GM19372 (cell line): ENCODE data around the gene SLC39A11.
"Not testable (repeated sequence)": the region's sequence is repeated elsewhere in the genome, so short reads cannot be mapped to it uniquely, and the experiment has no call there.

Experiments used
- ATAC-seq: cut with Tn5 transposase; IDR thresholded peaks from one replicate; pipeline ENCODE4 v1.9.1; 2021; ENCODE audit warnings: mild to moderate bottlenecking, low read depth, moderate library complexity; ENCODE audit not compliant: unreplicated experiment

Gene SLC39A11

DNA sequence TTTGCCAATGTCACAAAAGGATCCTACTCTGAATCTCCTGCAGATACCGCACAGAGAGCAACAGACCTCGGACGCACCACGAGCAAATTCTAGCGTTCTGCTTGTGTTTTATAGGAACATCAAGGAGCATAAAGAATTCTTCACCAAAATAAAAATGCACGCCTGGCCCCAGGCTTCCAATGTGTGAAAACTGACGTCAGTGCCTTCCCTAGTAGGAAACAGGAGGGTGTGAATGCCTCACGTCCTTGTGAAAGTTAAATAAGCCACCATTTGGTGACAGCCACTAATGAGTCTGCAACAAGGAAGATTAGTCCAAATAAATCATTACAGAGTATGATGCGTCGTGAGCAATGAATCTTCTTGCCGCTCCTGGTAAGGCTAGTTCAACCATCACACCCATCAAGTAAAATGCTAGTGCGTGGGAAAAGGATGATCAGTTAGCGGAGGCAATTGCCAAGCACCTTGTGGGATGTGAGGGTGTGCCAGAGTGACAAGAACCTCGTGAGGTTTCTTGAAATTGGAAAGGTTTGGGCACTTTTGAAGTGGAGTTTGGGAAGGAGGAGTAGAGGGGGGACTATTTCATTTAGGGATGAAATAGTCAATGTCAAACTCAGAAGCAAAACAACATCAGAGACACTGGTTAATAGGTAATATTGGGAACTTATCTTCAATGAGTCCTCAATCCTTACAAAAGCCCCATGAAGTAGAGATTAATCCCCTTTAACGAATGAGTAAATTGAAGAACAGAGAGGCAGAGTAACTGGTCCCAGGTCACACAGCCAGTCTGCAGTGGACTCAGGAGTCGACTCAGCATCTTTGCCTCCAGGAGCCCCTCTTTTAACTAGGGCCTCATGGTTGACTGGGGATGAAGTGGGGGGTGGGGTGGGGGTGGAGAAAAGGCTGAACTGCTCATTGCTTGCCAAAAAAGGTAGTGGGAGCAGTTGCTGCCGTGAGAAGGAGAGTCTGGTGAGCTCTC is 238.8 kb downstream of the SLC39A11 start:
- no peak for ATAC-seq

GRCh38 chr17:72852277-72852938 is 240.1 kb downstream of the SLC39A11 start:
- ATAC-seq, result no peak

DNA sequence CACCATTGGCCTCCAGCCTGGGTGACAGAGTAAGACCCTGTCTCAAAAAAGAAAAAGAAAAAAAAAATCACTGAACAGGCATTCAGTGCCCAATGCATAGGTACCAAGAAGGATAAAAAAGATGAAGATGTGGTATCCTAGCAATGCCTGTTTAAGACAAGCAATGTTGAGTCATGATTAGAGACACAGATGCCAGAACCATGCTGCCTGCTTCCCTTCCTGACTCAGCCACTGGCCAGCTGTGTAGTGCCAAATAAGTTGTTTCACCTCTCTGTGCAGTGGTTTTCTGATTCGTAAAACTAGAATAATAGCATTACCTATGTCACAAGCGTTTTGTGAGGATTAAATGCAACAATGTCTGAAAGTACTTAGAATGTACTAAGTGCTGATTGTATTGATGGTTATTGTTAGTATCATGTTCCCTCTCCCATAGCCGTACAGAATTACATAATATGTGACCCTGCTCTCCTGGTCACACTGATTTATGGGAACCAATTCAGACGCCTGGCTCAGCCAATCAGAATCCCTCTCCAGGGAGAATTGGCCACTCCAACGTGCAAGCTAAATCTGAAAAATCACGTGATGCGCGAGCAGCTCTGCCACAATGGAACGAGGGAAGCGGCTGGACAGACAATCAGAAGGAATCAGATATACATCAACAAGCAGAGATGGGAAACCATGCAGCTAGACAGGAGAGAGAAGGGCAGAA is 241.9 kb downstream of the SLC39A11 start:
- no peak for ATAC-seq

GRCh38 chr17:72846399-72846798 is 246.1 kb downstream of the SLC39A11 start:
- ATAC-seq, result no peak

DNA sequence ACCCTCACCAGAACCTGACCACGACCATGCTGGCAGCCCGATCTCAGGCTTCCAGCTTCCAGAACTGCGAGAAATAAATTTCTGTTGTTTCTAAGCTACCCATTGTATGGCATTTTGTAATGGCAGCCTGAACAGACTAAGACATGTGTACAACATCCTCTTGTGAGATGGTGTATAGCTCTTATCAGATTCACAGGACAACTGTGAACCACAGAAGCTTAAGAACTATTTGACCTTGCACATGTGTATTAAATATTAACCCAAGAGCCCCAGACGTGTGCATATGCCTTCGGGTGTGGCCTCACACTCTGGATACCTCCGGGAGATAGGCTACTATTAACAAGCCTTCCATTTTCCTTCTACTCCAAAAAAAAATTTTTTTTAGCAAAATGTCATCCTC is 248.9 kb downstream of the SLC39A11 start:
- ATAC-seq, result no peak

DNA sequence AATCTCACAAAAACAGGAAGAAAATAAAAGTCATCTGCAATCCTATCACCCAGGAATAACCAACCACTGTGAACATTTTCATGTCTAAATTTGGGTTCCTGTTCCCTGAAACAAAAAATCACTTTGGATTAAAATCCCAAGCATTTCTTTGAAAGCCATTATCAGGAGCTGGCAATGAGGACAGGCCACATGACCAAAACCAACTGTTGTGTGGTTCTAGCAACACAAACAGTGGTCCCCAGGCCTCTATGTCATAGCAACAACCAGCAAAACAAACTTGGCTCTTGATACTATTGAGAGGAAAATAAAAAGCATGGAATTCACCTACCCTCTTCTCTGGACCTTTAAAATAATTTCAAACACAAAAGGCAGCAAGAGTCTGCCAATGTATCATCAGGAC is 252.5 kb downstream of the SLC39A11 start:
- no peak for ATAC-seq

DNA sequence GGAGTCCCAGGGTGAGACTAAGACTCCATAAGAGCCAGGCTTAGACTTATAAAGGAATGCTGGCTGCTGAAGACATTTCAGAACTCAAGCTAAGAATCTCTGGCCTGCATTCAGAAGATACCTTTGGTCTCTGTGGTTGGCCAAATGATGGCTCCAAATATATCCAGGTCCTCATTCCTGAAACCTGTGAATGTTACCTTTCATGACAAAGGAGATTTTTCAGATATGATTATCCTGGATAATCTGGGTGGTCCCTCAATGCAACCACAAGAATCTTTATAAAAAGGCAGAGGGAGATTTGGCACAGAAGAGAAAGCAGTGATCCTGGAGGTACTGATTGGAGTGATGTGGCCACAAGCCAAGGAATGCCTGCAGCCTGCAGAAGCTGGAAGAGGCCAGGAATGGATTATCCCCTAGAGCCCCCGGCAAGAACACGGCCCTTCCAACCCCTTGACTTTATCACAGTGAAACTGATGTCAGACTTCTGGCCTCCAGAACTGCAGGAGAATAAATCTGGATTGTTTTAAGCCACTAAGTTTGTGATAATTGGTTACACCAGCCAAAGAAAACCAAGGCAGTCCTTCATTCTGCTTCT is 253.3 kb downstream of the SLC39A11 start:
- ATAC-seq, result no peak

- no peak for ATAC-seq
These were observed 253.9 kb downstream of the SLC39A11 start for GRCh38 chr17:72838581-72838980.

DNA sequence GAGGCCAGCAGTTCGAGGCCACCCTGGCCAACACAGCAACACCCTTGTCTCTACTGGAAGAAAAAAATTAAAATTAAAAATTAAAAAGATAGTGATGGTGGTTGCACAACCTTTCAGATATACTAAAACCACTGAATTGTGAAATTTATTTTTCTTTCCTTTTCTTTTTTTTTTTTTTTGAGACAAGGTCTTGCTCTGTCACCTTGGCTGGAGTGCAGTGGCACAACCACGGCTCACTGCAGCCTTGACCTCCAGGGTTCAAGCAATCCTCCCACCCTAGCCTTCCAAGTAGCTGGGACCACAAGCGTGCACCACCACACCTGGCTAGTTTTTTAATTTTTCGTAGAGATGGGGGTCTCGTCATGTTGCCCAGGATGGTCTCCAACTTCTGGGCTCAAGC is 254.4 kb downstream of the SLC39A11 start:
- ATAC-seq, result no peak

GRCh38 chr17:72837335-72837734 is 255.2 kb downstream of the SLC39A11 start:
- no peak for ATAC-seq

- ATAC-seq, result no peak
These were observed 259.2 kb downstream of the SLC39A11 start for GRCh38 chr17:72833128-72833765.

GRCh38 chr17:72832306-72832705 is 260.2 kb downstream of the SLC39A11 start:
- ATAC-seq, result no peak

DNA sequence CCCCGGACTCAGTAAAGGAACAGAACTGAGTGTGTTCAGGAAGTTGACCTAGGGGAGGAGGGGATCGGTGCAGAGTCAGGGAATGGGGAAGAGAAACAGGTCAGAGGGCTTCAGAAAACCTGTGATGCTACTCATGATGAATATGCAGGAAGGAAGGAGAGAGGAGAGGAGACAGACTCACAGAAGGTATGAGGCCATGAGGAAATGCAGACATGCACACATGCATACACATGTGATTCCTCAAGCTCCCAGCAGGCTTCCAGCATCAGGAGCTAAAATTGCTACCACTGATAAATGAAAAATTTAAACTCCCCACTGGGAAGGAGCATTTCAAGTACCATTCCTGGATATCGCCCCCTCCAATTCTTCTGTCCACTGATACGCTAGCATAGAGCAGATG is 262.6 kb downstream of the SLC39A11 start:
- no peak for ATAC-seq

DNA sequence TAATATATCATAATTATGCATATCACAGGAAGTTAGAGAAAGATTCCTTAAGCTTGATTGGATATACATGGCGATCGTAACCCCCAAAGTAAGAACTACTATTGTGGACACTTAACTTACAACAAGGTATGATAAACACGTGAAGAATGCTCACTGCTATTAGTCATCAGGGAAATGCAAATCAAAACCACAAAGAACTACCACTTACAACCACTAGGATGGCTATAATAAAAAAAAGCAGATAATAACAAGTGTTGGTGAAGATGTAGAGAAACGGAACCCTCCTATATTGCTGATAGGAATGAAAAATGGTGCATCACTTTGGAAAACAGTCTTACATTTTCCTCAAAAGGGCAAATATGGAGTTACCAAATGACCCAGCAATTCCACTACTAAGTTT is 265.9 kb downstream of the SLC39A11 start:
- no peak for ATAC-seq

DNA sequence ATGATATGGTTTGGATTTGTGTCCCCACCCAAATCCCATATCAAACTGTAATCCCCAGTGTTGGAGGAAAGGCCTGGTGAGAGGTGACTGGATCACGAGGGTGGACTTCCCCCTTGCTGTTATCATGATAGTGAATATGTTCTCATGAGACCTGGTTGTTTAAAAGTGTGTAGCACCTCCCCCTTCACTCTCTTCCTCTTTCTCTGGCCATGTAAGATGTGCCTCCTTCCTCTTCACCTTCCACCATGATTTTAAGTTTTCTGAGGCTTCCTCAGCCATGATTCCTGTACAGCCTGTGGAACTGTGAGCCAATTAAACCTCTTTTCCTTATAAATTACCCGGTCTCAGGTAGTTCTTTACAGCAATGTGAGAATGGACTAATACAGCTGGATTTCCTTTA is 266.4 kb downstream of the SLC39A11 start:
- not testable (repeated sequence) for ATAC-seq

DNA sequence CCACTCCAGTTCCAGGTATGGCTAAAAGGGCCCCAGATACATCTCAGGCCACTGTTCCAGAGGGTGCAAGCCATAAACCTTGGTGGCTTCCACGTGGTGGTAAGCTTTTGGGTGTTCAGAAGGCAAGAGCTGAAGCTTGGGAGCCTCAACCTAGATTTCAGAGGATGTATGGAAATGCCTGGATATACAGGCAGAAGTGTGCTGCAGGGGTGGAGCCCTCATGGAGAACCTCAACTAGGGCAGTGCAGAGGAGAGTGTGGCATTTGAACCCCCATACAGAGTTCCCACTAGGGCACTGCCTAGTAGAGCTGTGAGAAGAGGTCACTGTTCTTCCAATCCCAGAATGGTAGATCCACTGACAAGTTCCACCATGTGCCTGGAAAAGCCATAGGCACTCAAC is 267.3 kb downstream of the SLC39A11 start:
- no peak for ATAC-seq

- not testable (repeated sequence) for ATAC-seq
These were observed 268.2 kb downstream of the SLC39A11 start for GRCh38 chr17:72824267-72824666.

DNA sequence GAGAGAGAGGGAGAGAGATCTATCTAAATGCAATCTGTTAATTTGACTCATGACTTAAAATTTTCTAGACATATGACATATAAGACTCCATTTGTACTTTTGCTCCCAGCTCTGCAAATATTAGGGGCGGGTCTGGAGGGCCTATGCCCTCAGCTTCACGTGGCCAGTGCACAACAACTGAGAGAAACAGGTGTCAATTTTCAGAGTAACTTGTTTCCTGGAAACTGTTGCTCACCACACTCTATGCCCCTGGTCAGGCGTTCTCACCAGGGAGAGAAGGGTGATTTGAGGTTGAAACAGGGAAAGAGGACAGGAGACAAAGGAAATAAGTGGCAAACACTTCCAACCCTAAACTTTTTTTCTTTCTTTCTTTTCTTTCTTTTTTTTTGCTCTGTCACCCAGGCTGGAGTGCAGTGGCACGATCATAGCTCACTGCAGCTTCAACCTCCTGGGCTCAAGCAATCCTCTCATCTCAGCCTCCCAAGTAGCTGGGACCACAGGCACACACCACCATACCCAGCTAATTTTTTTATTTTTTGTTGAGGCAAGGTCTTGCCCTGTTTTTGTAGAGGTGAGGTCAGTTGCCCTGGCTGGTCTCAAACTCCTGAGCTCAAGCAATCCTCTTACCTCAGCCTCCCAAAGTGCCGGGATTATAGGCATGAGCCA is 270.0 kb downstream of the SLC39A11 start:
- ATAC-seq, result no peak

- ATAC-seq, result no peak
These were observed 276.1 kb downstream of the SLC39A11 start for GRCh38 chr17:72816406-72816805.

DNA sequence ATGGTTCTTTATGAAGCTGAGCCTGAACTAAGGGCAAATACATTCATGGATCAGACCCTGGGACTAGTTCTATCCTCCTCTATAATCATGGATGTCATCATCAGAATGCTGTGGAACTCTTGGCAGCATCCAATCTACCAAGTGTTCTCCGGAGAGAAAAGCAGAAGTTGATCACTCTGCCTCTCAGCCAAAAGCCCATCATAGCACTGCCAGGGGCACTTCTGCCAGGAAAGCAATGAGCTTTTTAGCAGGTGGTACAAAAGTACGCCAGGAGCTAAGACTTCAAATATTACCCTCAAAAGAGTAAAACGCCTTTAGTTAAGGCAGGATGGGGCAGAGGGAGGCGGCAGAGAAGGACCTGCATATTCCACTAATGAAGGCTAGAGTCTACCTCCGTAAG is 279.0 kb downstream of the SLC39A11 start:
- no peak for ATAC-seq
